Measurements from ENCODE around the gene PSME3. TPM values are rescaled to one million over a fixed set of nuclear protein-coding genes. Genes with fewer than 3 reads are reported as not detected.
"Not testable (repeated sequence)": the region's sequence is repeated elsewhere in the genome, so short reads cannot be mapped to it uniquely, and the experiment has no call there.

Gene PSME3
- total RNA-seq, 6 experiments from 2014 or later, result 33.6 to 72.1 (median 42.8) TPM

- no peaks in the 10 kb centered on the region for H3K9me3 ChIP-seq
- no peak overlapping the region for H3K4me3 ChIP-seq
- ATAC-seq, result no peak
- H3K27ac ChIP-seq, result no peak overlapping the region
- H3K27me3 ChIP-seq, result no peaks in the 10 kb centered on the region
- H3K36me3 ChIP-seq, result no peaks in the 10 kb centered on the region
- 76% methylated on average over 5 of the region's 8 CpGs for WGBS (ENCODE audit: insufficient coverage, low coverage, low lambda C conversion rate, missing lambda C conversion rate)
- TF ChIP-seq POLR2A (IDR thresholded peaks at IDR 0.05), result no peak
- TF ChIP-seq, protein P1, sequence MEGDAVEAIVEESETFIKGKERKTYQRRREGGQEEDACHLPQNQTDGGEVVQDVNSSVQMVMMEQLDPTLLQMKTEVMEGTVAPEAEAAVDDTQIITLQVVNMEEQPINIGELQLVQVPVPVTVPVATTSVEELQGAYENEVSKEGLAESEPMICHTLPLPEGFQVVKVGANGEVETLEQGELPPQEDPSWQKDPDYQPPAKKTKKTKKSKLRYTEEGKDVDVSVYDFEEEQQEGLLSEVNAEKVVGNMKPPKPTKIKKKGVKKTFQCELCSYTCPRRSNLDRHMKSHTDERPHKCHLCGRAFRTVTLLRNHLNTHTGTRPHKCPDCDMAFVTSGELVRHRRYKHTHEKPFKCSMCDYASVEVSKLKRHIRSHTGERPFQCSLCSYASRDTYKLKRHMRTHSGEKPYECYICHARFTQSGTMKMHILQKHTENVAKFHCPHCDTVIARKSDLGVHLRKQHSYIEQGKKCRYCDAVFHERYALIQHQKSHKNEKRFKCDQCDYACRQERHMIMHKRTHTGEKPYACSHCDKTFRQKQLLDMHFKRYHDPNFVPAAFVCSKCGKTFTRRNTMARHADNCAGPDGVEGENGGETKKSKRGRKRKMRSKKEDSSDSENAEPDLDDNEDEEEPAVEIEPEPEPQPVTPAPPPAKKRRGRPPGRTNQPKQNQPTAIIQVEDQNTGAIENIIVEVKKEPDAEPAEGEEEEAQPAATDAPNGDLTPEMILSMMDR (IDR thresholded peaks at IDR 0.05), result no peak
- intact Hi-C loops (cut with DNase I), result no loop called here
- no peak for DNase-seq
- peaks cover 0 to 46% (median 15%) of the 10 kb centered on the region in 4 donors for H3K4me1 ChIP-seq
Measured at GRCh38 chr17:42882166-42882565, 49.0 kb downstream of the PSME3 start.

- TF ChIP-seq, protein P1 (IDR thresholded peaks at IDR 0.05), result no peak
- no peak for TF ChIP-seq POLR2A (IDR thresholded peaks at IDR 0.05)
- H3K27ac ChIP-seq, result no peak overlapping the region
- no peak for DNase-seq
- no peaks in the 10 kb centered on the region for H3K27me3 ChIP-seq
- H3K9me3 ChIP-seq, result no peaks in the 10 kb centered on the region
- H3K4me1 ChIP-seq, result peaks cover 0 to 48% (median 18%) of the 10 kb centered on the region in 4 donors
- WGBS (ENCODE audit: insufficient coverage, low coverage, low lambda C conversion rate, missing lambda C conversion rate), result 67% methylated on average over 5 of the region's 7 CpGs
- no peak for ATAC-seq
- intact Hi-C loops (cut with DNase I), result no loop called here
- no peak overlapping the region for H3K4me3 ChIP-seq
- H3K36me3 ChIP-seq, result no peaks in the 10 kb centered on the region
Measured at GRCh38 chr17:42883802-42884558, 50.8 kb downstream of the PSME3 start.

DNA sequence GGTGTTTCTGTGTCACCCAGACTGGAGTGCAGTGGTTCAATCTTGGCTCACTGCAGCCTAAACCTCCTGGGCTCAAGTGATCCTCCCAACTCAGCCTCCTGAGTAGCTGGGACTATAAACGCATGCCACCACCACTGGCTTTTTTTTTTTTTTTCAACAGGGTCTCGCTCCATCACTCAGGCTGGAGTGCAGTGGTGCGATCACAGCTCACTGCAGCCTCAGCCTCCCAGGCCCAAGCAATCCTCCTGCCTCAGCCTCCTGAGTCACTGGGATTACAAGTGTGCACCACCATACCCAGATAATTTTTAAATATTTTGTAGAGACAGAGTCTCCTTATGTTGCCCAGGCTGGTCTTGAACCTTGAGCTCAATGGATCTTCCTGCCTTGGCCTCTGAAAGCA is 52.6 kb downstream of the PSME3 start:
- WGBS (ENCODE audit: insufficient coverage, low coverage, low lambda C conversion rate, missing lambda C conversion rate), result 93% methylated on average over 3 of the region's 3 CpGs
- Histone ChIP-seq H3K4me1 (peaks cover 0 to 53% (median 19%) of the 10 kb centered on the region in 4 donors), H3K4me3 (peak overlapping the region in 1 of 3 donors; percentile 9), H3K27ac (peak overlapping the region in 2 of 3 donors; percentile 57 to 69)
- intact Hi-C loops (cut with DNase I); H3K36me3 ChIP-seq; ATAC-seq; H3K9me3 ChIP-seq; DNase-seq; H3K27me3 ChIP-seq: not testable (repeated sequence)

DNA sequence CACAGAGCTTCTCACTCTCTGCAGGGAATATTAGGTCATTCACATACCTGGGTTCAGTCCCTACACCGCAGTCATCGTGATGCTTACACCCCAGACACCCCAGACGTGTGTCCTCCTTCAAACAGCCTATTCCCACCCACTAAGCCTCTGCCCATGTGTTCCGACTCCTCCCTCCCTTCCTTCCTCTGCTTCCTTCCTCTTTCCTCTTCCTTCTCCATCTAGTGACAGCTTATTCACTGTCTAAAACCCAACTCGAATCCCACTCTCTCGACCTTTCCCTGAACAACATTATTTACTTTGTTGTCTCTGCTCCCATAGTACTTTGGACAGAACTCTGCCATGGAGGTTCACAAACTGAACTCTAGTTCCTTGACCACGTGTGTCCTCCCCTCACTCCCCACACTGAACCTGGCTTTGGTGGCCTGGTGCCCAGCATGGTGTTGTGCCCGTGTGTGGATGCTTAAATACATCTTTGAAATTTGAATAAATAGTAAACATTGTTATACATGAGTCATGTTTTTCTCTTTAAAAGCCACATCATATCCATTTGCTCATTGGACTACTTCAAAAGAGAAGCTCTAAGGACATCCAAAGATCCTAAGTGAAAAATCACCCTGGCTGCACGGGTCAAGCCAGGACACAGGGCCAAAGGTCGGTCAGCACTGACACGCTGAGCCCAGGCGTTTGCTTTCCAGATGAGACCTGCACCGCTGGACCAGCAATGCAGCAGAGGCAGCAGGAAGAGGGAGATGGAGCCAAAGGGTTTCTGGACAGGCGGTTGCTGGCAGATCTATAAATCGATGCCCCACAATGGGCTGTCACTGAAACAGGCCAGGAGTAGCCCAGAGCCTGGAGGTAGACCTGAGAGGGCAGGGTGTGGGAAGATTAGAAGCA is 53.3 kb downstream of the PSME3 start:
- 5% methylated on average over 15 of the region's 15 CpGs for WGBS (ENCODE audit: insufficient coverage, low coverage, low lambda C conversion rate, missing lambda C conversion rate)
- no peaks in the 10 kb centered on the region for H3K27me3 ChIP-seq

More for the DNA sequence above, 53.3 kb downstream of the PSME3 start:
- peak; percentile 81 to 88 (median 86) for ATAC-seq
- no peaks in the 10 kb centered on the region for H3K9me3 ChIP-seq
- peak; percentile 81 to 94 (median 93) for DNase-seq
- H3K36me3 ChIP-seq, result no peaks in the 10 kb centered on the region
- no peak for TF ChIP-seq POLR2A (IDR thresholded peaks at IDR 0.05)
- TF ChIP-seq, protein P1 (IDR thresholded peaks at IDR 0.05), result no peak
- H3K27ac ChIP-seq, result peak overlapping the region; percentile 0 to 69 (median 57)
- H3K4me3 ChIP-seq, result peak overlapping the region in 2 of 3 donors; percentile 8 to 10
- intact Hi-C loops (cut with DNase I), result no loop called here
- peaks cover 0 to 51% (median 24%) of the 10 kb centered on the region in 4 donors for H3K4me1 ChIP-seq

All from right lobe of liver (tissue), 6 donors.